K562 (cell line): Measurements from ENCODE around the gene TBP. TPM values are rescaled to one million over a fixed set of nuclear protein-coding genes. Genes with fewer than 3 reads are reported as not detected.

Experiments
- BHLHE40 ChIP-seq: IDR thresholded peaks from 2 replicates; pipeline ENCODE4 v1.6.1; 2011; ENCODE audit warnings: low read length, improper control_type of control experiment
- CBX5 ChIP-seq: IDR thresholded peaks from 2 replicates; pipeline ENCODE4 v1.6.1; 2014; ENCODE audit warnings: low read depth, borderline replicate concordance
- DDX20 ChIP-seq: fragments of 450-650 bp; IDR thresholded peaks from 2 replicates; pipeline ENCODE4 v1.6.1; 2016; ENCODE audit warnings: missing genetic modification characterization, low read depth, mild to moderate bottlenecking, missing compliant biosample characterization, moderate library complexity
- EHMT2 ChIP-seq: fragments of 450-650 bp; IDR thresholded peaks from 2 replicates; pipeline ENCODE4 v1.6.1; 2018; ENCODE audit warnings: antibody characterized with exemption
- EP400 ChIP-seq: fragments of 450-650 bp; IDR thresholded peaks from 2 replicates; pipeline ENCODE4 v1.6.1; 2017; ENCODE audit warnings: antibody characterized with exemption, mild to moderate bottlenecking, moderate library complexity
- ETV6 ChIP-seq, 3 experiments: fragments of 150-350 bp in 1 of 3; sonication (generic) in 1 of 3; formaldehyde crosslinking in 1 of 3; IDR thresholded peaks; 2 replicates each; pipeline versions ENCODE4 v1.6.1 to v1.8.0; 2014 to 2022; ENCODE audit warnings: borderline replicate concordance in 2 of 3, low read depth in 2 of 3, antibody characterized with exemption in 1 of 3, low read length in 1 of 3, mild to moderate bottlenecking in 1 of 3, missing genetic modification reagents in 1 of 3
- FIP1L1 ChIP-seq: fragments of 200-400 bp; formaldehyde crosslinking; IDR thresholded peaks from 2 replicates; pipeline ENCODE4 v1.6.1; 2018; ENCODE audit warnings: mild to moderate bottlenecking, low read depth, low read length; ENCODE audit not compliant: poor library complexity, severe bottlenecking
- FOS ChIP-seq: IDR thresholded peaks from 3 replicates; pipeline ENCODE4 v1.6.1; 2011; ENCODE audit not compliant: insufficient read length; ENCODE audit errors: extremely low read depth
- HNRNPL ChIP-seq: fragments of 200-400 bp; formaldehyde crosslinking; IDR thresholded peaks from 2 replicates; pipeline ENCODE4 v1.6.1; 2017; ENCODE audit warnings: low read depth, mild to moderate bottlenecking, low read length
- MBD2 ChIP-seq: sonication (generic); IDR thresholded peaks from 2 replicates; pipeline ENCODE4 v1.6.1; 2016; ENCODE audit warnings: low read depth, borderline replicate concordance
- RBBP5 ChIP-seq: fragments of 200-600 bp; sonication (generic); IDR thresholded peaks from 2 replicates; pipeline ENCODE4 v1.6.1; 2012; ENCODE audit warnings: borderline replicate concordance, mild to moderate bottlenecking, low read length, control low read depth, inconsistent platforms; ENCODE audit not compliant: insufficient read depth, poor library complexity, severe bottlenecking
- SAFB ChIP-seq: fragments of 200-400 bp; formaldehyde crosslinking; IDR thresholded peaks from 2 replicates; pipeline ENCODE4 v1.6.1; 2017; ENCODE audit warnings: low read depth, low read length, borderline replicate concordance
- SMAD4 ChIP-seq: fragments of 250-450 bp; sonication (Bioruptor Pico); conservative IDR thresholded peaks from 2 replicates; pipeline ENCODE4 v1.8.0; 2021; ENCODE audit warnings: inconsistent platforms, mild to moderate bottlenecking, moderate library complexity
- SRSF9 ChIP-seq: fragments of 200-400 bp; formaldehyde crosslinking; IDR thresholded peaks from 2 replicates; pipeline ENCODE4 v1.6.1; 2017; ENCODE audit warnings: low read depth, low read length, borderline replicate concordance
- WHSC1 ChIP-seq: IDR thresholded peaks from one replicate; pipeline ENCODE4 v1.6.1; 2012; ENCODE audit warnings: low read length, control low read depth, inconsistent platforms
- ZBTB17 ChIP-seq: fragments of 450-650 bp; formaldehyde crosslinking; IDR thresholded peaks from 2 replicates; pipeline ENCODE4 v1.4.0; 2020; ENCODE audit warnings: mild to moderate bottlenecking
- ZFX ChIP-seq: sonication (generic); formaldehyde crosslinking; IDR thresholded peaks from 2 replicates; pipeline ENCODE4 v1.8.0; 2022; ENCODE audit warnings: mild to moderate bottlenecking, missing genetic modification reagents, moderate library complexity
- ZNF124 ChIP-seq: sonication (generic); formaldehyde crosslinking; IDR thresholded peaks from 2 replicates; pipeline ENCODE4 v1.8.1; 2022; ENCODE audit warnings: missing genetic modification reagents
- ZNF232 ChIP-seq: sonication (generic); formaldehyde crosslinking; IDR thresholded peaks from 2 replicates; pipeline ENCODE4 v1.8.0; 2022; ENCODE audit warnings: mild to moderate bottlenecking, missing genetic modification reagents
- ZNF444 ChIP-seq: fragments of 250-450 bp; sonication (Bioruptor Pico); IDR thresholded peaks from 2 replicates; pipeline ENCODE4 v1.4.0; 2020; ENCODE audit warnings: mild to moderate bottlenecking, moderate library complexity
- polyA plus RNA-seq, 8 experiments: library from polyadenylated mRNA; depleted of rRNA in 4 of 8; stranded (reverse) in 5 of 8; unstranded in 3 of 8; fragments of >200 nt; fragmentation: Nextera tagmentation in 2 of 8; fragmentation: Illumina TruSeq in 1 of 8; extraction: Ambion mirVana in 2 of 8; extraction: Trizol in 1 of 8; gene quantifications; 2 replicates each; pipeline versions ENCODE4 v1.2.1 to v1.2.3, GENCODE V29; 2011 to 2014; ENCODE audit warnings: inconsistent platforms in 1 of 8, missing spikeins in 1 of 8
- total RNA-seq, 7 experiments: library from RNA; depleted of rRNA in 6 of 7; stranded (reverse); fragments of >200 nt in 6 of 7; fragmentation: Illumina TruSeq in 2 of 7; extraction: Trizol in 2 of 7; gene quantifications; 2 replicates each; pipeline versions ENCODE4 v1.2.1 to v1.2.3, GENCODE V29; 2011 to 2021; ENCODE audit warnings: low replicate concordance in 1 of 7
- TF ChIP-seq, protein P1 (sequence below), 2 experiments: fragments of 450-650 bp in 1 of 2; sonication (generic) in 1 of 2; formaldehyde crosslinking in 1 of 2; IDR thresholded peaks in 1 of 2; conservative IDR thresholded peaks in 1 of 2; 2 replicates each; pipeline versions ENCODE4 v1.6.1 to v1.8.1; 2016 to 2023; ENCODE audit warnings: mild to moderate bottlenecking in 2 of 2, moderate library complexity in 2 of 2, inconsistent platforms in 1 of 2, missing genetic modification reagents in 1 of 2
- TF ChIP-seq, protein P2 (sequence below): fragments of 450-650 bp; IDR thresholded peaks from 2 replicates; pipeline ENCODE4 v1.6.1; 2016
- TF ChIP-seq, protein P3 (sequence below): fragments of 250-450 bp; sonication (Bioruptor Pico); IDR thresholded peaks from 2 replicates; pipeline ENCODE4 v1.5.1; 2021; ENCODE audit warnings: mild to moderate bottlenecking
- TF ChIP-seq, protein P4 (sequence below): sonication (generic); formaldehyde crosslinking; IDR thresholded peaks from 2 replicates; pipeline ENCODE4 v1.9.0; 2022; ENCODE audit warnings: mild to moderate bottlenecking, missing genetic modification reagents

TBP gene
- total and polyA plus RNA-seq, 9 of the 15 experiments (the other 6 are each of a cell fraction or from before 2014, with no cell fraction given): 28.5 to 86.1 (median 39.5) TPM

DNA sequence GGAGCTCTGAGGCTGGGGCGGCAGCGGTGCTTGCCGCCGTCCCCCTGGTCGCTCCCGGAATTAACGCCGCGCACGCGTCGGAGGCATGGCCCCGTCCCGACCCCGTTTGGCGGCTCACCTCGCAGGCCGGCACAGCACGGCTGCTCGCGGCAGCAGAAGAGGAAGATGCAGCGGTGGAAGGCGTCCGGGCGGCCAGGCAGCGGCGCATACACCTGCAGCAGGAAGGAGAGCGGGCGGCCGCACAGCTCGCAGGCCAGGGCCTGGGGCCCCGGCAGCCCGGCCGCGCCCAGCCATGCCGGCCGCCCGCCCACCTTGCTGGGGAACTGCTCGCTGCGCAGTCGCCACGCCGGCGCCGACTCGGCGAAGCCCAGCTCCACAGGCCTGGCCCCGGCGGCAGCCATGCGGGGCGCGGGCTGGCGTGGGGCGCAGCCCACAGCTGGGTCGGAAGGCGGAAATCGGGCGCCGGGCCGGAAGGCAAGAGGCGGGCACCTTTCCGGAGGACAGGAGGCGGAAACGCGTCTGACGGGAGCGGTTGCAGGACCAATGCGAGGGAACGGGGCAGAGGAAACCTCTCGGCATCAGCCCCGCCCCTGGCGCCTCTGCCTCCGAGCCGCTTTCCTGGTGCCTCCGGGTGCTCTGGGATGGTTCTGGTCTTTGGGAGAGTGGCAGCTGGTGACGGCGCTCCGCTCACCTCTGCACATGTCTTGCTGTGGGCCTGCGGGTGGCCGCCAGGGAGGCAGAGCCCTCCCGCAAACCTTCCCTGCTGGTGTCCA lies 30.2 kb downstream of the TBP start, which contains the start of gene PDCD2 (continued):
- TF ChIP-seq SMAD4 (peak; percentile 80), BHLHE40 (peak; percentile 47), ZNF232 (peak; percentile 68; the same call in 1 of the 2 replicates), ETV6 (IDR thresholded peaks at IDR 0.05; ENCODE audit: borderline replicate concordance in 1 of 2, low read depth in 2 of 2, low read length in 1 of 2) (peak in 1 of 2 experiments; percentile 70; a peak in 1 of 4 replicates), ETV6 (CRISPR knock-in tag; IDR thresholded peaks at IDR 0.05; ENCODE audit: borderline replicate concordance) (peak; percentile 91), CBX5 (peak; percentile 7; the same call in 1 of the 2 replicates), ZBTB17 (CRISPR knock-in tag) (0 out of 2 replicates have a peak, but pooled peaks have one; percentile 53), DDX20 (tag) (no peak), ZNF124 (no peak), EP400 (peak; percentile 76), FOS (no peak), SRSF9 (no peak), ZFX (CRISPR knock-in tag) (peak; percentile 77), RBBP5 (peak; percentile 100), MBD2 (peak; percentile 67; the same call in 1 of the 2 replicates), HNRNPL (peak; percentile 87), SAFB (peak; percentile 76), FIP1L1 (peak; percentile 88), WHSC1 (no peak), EHMT2 (no peak), ZNF444 (no peak)
- TF ChIP-seq, protein P1, sequence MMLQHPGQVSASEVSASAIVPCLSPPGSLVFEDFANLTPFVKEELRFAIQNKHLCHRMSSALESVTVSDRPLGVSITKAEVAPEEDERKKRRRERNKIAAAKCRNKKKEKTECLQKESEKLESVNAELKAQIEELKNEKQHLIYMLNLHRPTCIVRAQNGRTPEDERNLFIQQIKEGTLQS (IDR thresholded peaks at IDR 0.05): no peak
- TF ChIP-seq, protein P1 (CRISPR knock-in tag; conservative IDR thresholded peaks at IDR 0.05): no peak; the same call in 1 of the 2 replicates
- TF ChIP-seq, protein P2, sequence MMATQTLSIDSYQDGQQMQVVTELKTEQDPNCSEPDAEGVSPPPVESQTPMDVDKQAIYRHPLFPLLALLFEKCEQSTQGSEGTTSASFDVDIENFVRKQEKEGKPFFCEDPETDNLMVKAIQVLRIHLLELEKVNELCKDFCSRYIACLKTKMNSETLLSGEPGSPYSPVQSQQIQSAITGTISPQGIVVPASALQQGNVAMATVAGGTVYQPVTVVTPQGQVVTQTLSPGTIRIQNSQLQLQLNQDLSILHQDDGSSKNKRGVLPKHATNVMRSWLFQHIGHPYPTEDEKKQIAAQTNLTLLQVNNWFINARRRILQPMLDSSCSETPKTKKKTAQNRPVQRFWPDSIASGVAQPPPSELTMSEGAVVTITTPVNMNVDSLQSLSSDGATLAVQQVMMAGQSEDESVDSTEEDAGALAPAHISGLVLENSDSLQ: peak; percentile 80
- TF ChIP-seq, protein P3, sequence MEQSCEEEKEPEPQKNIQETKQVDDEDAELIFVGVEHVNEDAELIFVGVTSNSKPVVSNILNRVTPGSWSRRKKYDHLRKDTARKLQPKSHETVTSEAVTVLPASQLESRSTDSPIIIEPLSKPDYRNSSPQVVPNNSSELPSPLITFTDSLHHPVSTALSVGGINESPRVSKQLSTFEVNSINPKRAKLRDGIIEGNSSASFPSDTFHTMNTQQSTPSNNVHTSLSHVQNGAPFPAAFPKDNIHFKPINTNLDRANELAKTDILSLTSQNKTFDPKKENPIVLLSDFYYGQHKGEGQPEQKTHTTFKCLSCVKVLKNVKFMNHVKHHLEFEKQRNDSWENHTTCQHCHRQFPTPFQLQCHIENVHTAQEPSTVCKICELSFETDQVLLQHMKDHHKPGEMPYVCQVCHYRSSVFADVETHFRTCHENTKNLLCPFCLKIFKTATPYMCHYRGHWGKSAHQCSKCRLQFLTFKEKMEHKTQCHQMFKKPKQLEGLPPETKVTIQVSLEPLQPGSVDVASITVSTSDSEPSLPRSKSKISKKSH (CRISPR knock-in tag): no peak
- TF ChIP-seq, protein P4, sequence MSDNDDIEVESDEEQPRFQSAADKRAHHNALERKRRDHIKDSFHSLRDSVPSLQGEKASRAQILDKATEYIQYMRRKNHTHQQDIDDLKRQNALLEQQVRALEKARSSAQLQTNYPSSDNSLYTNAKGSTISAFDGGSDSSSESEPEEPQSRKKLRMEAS: peak; percentile 81
